HCT116 (cell line): ENCODE measurements around the gene PIK3R6. TPM values are rescaled to one million over a fixed set of nuclear protein-coding genes. Genes with fewer than 3 reads are reported as not detected.

ENCODE experiments used
- ATAC-seq: fragments of 200-7000 bp; cut with Tn5 transposase; 2 replicates; pipeline ENCODE4 v1.9.1; 2020; ENCODE audit warnings: mild to moderate bottlenecking, moderate library complexity
- BruUV-seq: library from RNA; stranded (reverse); fragments of 400-500 nt; replicated peaks from 2 replicates; lab custom pipeline; 2021; lab: Mats Ljungman, UMichigan
- CTCF ChIA-PET: fragments of 300-600 bp; sonication (Branson Sonifier 250); formaldehyde crosslinking; loops from one replicate; lab custom pipeline; 2021; ENCODE audit warnings: antibody characterized with exemption; lab: Charles Lee
- POLR2A ChIA-PET: fragments of 300-600, 350-600 bp; sonication (Branson Sonifier 250); formaldehyde crosslinking; loops from one replicate; lab custom pipeline; 2021; ENCODE audit warnings: antibody characterized with exemption; lab: Charles Lee
- RAD21 ChIA-PET, 2 experiments: fragments of 300-600 bp; sonication (Branson Sonifier 250); formaldehyde crosslinking; loops; one replicate each; lab custom pipeline; 2023; ENCODE audit warnings: low total read pairs in 2 of 2; ENCODE audit not compliant: uncharacterized antibody in 2 of 2, unreplicated experiment in 2 of 2, low non-redundant PET in 1 of 2; lab: Charles Lee
- DNase-seq: peaks from one replicate; pipeline ENCODE4 v3.0.0-alpha.2; 2010; ENCODE audit warnings: low read depth, low spot score
- H2AFZ ChIP-seq: fragments of 200-600 bp; shearing (Covaris generic), sonication (generic); 2 replicates; pipeline ENCODE4 v1.6.1; 2017; ENCODE audit warnings: low read depth, mixed run types, mixed read lengths, antibody characterized with exemption, low read length; ENCODE audit not compliant: poor library complexity, severe bottlenecking
- H3K27ac ChIP-seq: 2 replicates; pipeline ENCODE4 v1.5.1; 2012; ENCODE audit warnings: low read depth, low read length
- H3K27me3 ChIP-seq: fragments of 200-600 bp; sonication (generic); 2 replicates; pipeline ENCODE4 v1.6.1; 2016; ENCODE audit warnings: mixed run types, low read length, mixed read lengths; ENCODE audit not compliant: insufficient read depth
- H3K36me3 ChIP-seq, 2 experiments: fragments of 200-500 bp in 1 of 2; fragments of 200-600 bp in 1 of 2; sonication (Bioruptor generic) in 1 of 2; sonication (generic) in 1 of 2; 2 replicates each; pipeline versions ENCODE4 v1.5.1 to v1.6.1; 2014 to 2016; ENCODE audit warnings: low read length in 2 of 2, inconsistent platforms in 1 of 2, mixed read lengths in 1 of 2, mixed run types in 1 of 2; ENCODE audit not compliant: insufficient read depth in 2 of 2, control insufficient read depth in 1 of 2
- H3K4me1 ChIP-seq, 2 experiments: fragments of 200-600 bp in 1 of 2; sonication (generic) in 1 of 2; 2 replicates each; pipeline versions ENCODE4 v1.5.1 to v1.6.1; 2012 to 2017; ENCODE audit warnings: low read length in 2 of 2, inconsistent platforms in 1 of 2, mild to moderate bottlenecking in 1 of 2, mixed read lengths in 1 of 2, mixed run types in 1 of 2, moderate library complexity in 1 of 2; ENCODE audit not compliant: insufficient read depth in 2 of 2, control insufficient read depth in 1 of 2
- H3K4me2 ChIP-seq: fragments of 200-600 bp; sonication (generic); 2 replicates; pipeline ENCODE4 v1.6.1; 2017; ENCODE audit warnings: mixed run types, low read length, mixed read lengths
- H3K4me3 ChIP-seq, 2 experiments: fragments of 200-600 bp in 1 of 2; sonication (generic) in 1 of 2; replicated peaks in 1 of 2; 2 replicates each; pipeline ENCODE4 v1.5.1; 2011 to 2016; ENCODE audit warnings: low read length in 2 of 2, control low read depth in 1 of 2, low read depth in 1 of 2, mild to moderate bottlenecking in 1 of 2, mixed read lengths in 1 of 2, mixed run types in 1 of 2
- H3K79me2 ChIP-seq: fragments of 200-600 bp; sonication (generic); 2 replicates; pipeline ENCODE4 v1.6.1; 2017; ENCODE audit warnings: mild to moderate bottlenecking, mixed run types, low read length, moderate library complexity, mixed read lengths; ENCODE audit not compliant: insufficient read depth
- H3K9ac ChIP-seq: fragments of 200-600 bp; sonication (generic); 2 replicates; pipeline ENCODE4 v1.6.1; 2016; ENCODE audit warnings: low read length, mixed read lengths
- H3K9me2 ChIP-seq: fragments of 200-600 bp; sonication (generic), shearing (Covaris generic); 2 replicates; pipeline ENCODE4 v1.6.1; 2017; ENCODE audit warnings: mixed run types, mild to moderate bottlenecking, moderate library complexity; ENCODE audit not compliant: insufficient read depth
- H3K9me3 ChIP-seq, 2 experiments: fragments of 200-500 bp in 1 of 2; fragments of 200-600 bp in 1 of 2; sonication (Bioruptor generic) in 1 of 2; sonication (generic) in 1 of 2; 2 replicates each; pipeline ENCODE4 v1.6.1; 2014 to 2017; ENCODE audit warnings: low read length in 2 of 2, mixed read lengths in 2 of 2, inconsistent platforms in 1 of 2, low read depth in 1 of 2, mild to moderate bottlenecking in 1 of 2, mixed run types in 1 of 2, moderate library complexity in 1 of 2; ENCODE audit not compliant: control insufficient read depth in 1 of 2, insufficient read depth in 1 of 2
- H4K20me1 ChIP-seq: fragments of 200-600 bp; sonication (generic), shearing (Covaris generic); 2 replicates; pipeline ENCODE4 v1.6.1; 2017; ENCODE audit warnings: mixed run types, mild to moderate bottlenecking, moderate library complexity; ENCODE audit not compliant: insufficient read depth
- CBX3 ChIP-seq: IDR thresholded peaks from 2 replicates; pipeline ENCODE4 v1.6.1; 2012; ENCODE audit warnings: low read depth
- ELF1 ChIP-seq: IDR thresholded peaks from 2 replicates; pipeline ENCODE4 v1.6.1; 2012; ENCODE audit warnings: low read depth, borderline replicate concordance
- EZH2phosphoT487 ChIP-seq: fragments of 200-600 bp; IDR thresholded peaks from 2 replicates; pipeline ENCODE4 v1.6.1; 2018; ENCODE audit warnings: antibody characterized with exemption, borderline replicate concordance
- POLR2AphosphoS5 ChIP-seq: IDR thresholded peaks from 2 replicates; pipeline ENCODE4 v1.6.1; 2011; ENCODE audit warnings: mild to moderate bottlenecking, low read depth, low read length, moderate library complexity
- RAD21 ChIP-seq: IDR thresholded peaks from 2 replicates; pipeline ENCODE4 v1.6.1; 2012; ENCODE audit warnings: low read depth, mild to moderate bottlenecking
- REST ChIP-seq: IDR thresholded peaks from 2 replicates; pipeline ENCODE4 v1.6.1; 2012; ENCODE audit warnings: low read depth
- SRF ChIP-seq: IDR thresholded peaks from 2 replicates; pipeline ENCODE4 v1.6.1; 2012; ENCODE audit warnings: low read depth
- intact Hi-C: fragments of 100-400 bp; cut with micrococcal nuclease; formaldehyde crosslinking; loops from 2 replicates; pipeline ENCODE4 v1.10.0; 2022
- total RNA-seq: library from RNA; stranded (reverse); gene quantifications from one replicate; pipeline ENCODE4 v1.2.1, GENCODE V29; 2021; ENCODE audit not compliant: unreplicated experiment

PIK3R6 gene
- total RNA-seq, 1 experiment from 2014 or later: 0.07 TPM

DNA sequence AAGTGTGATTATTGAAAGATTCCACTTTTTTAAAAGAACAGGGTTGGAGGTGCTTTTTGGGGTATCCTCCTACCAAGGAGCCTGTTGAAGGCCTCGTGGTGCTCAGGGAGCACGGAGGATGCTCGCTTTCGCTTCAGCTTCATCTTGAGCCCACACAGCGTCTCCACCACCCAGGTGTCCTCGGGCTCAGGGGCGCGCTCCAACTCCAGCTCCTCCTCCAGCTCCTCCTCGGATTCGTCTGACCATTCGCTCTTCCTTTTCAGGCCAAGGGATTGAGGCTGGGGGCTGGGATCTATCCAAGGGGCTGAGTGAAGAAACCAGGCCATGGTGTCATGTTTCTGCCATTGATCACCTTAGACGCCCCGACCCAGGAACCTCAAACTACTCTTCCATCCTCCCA, 110.3 kb downstream of the PIK3R6 start (continued):
- TF ChIP-seq REST (no peak), EZH2phosphoT487 (no peak), RAD21 (no peak), CBX3 (no peak), POLR2AphosphoS5 (no peak), ELF1 (no peak)

DNA sequence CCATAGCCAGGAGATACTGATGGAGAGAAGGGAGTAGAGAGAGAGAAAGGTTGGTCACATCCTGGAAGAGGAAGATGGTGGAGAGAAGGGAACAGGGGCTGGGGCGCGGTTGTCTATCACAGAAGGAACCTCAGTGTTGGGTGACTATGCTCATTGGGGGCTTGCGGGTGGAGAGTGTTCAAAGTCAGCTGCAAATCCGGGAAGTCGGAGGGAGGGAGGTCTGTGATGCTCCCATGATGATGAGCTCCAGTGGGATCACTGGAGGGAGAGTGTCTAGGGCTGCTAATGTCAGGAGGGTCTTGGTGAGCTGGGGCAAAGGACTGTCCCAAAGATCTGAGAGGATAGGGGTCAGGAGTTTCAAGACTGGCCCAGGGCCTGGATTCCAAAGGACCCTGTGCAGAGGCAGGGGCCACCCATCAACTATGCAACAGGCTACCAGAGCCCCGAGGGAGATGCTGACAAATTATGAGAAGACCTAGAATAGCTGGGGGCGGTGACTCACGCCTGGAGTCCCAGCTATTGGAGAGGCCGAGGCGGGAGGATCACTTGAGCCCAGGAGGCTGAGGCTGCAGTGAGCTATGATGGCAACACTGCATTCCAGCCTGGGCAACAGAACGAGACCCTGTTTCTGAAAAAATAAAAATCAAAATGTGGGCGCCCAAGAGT, 111.8 kb downstream of the PIK3R6 start:
- no peak overlapping the region for H3K9ac ChIP-seq
- ChIA-PET CTCF (no interaction called here), RAD21 (no interaction called here), POLR2A (no interaction called here)
- H3K27ac ChIP-seq: no peak overlapping the region
- H3K9me3 ChIP-seq: no peaks in the 10 kb centered on the region
- TF ChIP-seq SRF: no peak
- TF ChIP-seq, all 23 proteins: peak for 0
- ATAC-seq: no peak
- H3K79me2 ChIP-seq: no peaks in the 10 kb centered on the region
- DNase-seq: no peak
- no peak overlapping the region for H3K4me3 ChIP-seq
- H3K4me2 ChIP-seq: no peak overlapping the region
- no peaks in the 10 kb centered on the region for H3K4me1 ChIP-seq
- H2AFZ ChIP-seq: no peak overlapping the region
- H3K27me3 ChIP-seq: no peaks in the 10 kb centered on the region
- H3K9me2 ChIP-seq: no peaks in the 10 kb centered on the region
- no peaks in the 10 kb centered on the region for H3K36me3 ChIP-seq
- no peaks in the 10 kb centered on the region for H4K20me1 ChIP-seq
- intact Hi-C loops: loop anchor here (2.0 kb wide), 1 partner anchor 139 kb away; no protein-coding TSS in a partner anchor
- no TSS peak for BruUV-seq
